GM12891 (cell line): ENCODE results near the gene IFT81.

ENCODE experiments used
- POLR2A ChIP-seq: IDR thresholded peaks from 2 replicates; pipeline ENCODE4 v1.6.1; 2011; ENCODE audit warnings: low read depth, low read length, control low read depth
- POLR2AphosphoS5 ChIP-seq: IDR thresholded peaks from 2 replicates; pipeline ENCODE4 v1.6.1; 2011; ENCODE audit warnings: low read depth, low read length, control low read depth
- TAF1 ChIP-seq: IDR thresholded peaks from 2 replicates; pipeline ENCODE4 v1.6.1; 2011; ENCODE audit warnings: low read depth, low read length, control low read depth

DNA sequence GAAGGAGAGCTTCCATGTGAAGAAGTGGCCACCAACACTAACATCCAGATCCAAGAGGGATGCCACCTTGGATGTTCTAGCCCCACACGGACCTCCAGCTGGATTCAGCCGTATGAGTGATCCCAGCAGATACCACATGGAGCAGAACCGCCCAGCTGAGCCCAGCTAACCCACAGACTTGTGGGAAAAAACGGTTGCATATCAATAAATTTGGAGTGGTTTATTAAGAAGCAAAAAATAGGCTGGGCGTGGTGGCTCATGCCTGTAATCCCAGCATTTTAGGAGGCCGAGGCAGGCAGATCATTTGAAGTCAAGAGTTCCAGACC lies 11.9 kb upstream of the IFT81 start:
- TF ChIP-seq POLR2A, result no peak
- TF ChIP-seq POLR2AphosphoS5, result no peak
- TF ChIP-seq TAF1, result no peak
